ENCODE data around the gene CDK15. TPM values are rescaled to one million over a fixed set of nuclear protein-coding genes. Genes with fewer than 3 reads are reported as not detected.

Gene CDK15
- total RNA-seq, 2 donors from 2014 or later, result 0.52 TPM; not detected in 1

- Histone ChIP-seq H3K4me1 (no peaks in the 10 kb centered on the region), H3K36me3 (replicated peaks in 1 of 2; ENCODE audit: insufficient read depth in 1 of 2, low read depth in 2 of 2) (no peaks in the 10 kb centered on the region), H3K27me3 (no peaks in the 10 kb centered on the region), H3K4me3 (no peak overlapping the region), H3K9me3 (no peaks in the 10 kb centered on the region), H3K27ac (no peak overlapping the region)
- TF ChIP-seq POLR2A (IDR thresholded peaks at IDR 0.05) (no peak), CTCF (IDR thresholded peaks at IDR 0.05) (no peak)
- ATAC-seq (no peak), DNase-seq (no peak)
- 85 to 90% methylated on average over 9 of the region's 9 CpGs for WGBS, 2 donors
- intact Hi-C loops (cut with DNase I), result no loop called here
These were observed 132.4 kb downstream of the CDK15 start for GRCh38 chr2:201938781-201939180.

- no peak overlapping the region for H3K27ac ChIP-seq
- no peak overlapping the region for H3K4me3 ChIP-seq
- TF ChIP-seq POLR2A (IDR thresholded peaks at IDR 0.05), result no peak
- no peak for TF ChIP-seq CTCF (IDR thresholded peaks at IDR 0.05)
- DNase-seq, result no peak
- WGBS, 2 donors, result 54 to 64% methylated on average over 9 of the region's 9 CpGs
- H3K27me3 ChIP-seq, result no peaks in the 10 kb centered on the region
- no peaks in the 10 kb centered on the region for H3K36me3 ChIP-seq (replicated peaks in 1 of 2; ENCODE audit: insufficient read depth in 1 of 2, low read depth in 2 of 2)
- intact Hi-C loops (cut with DNase I), result no loop called here
- no peaks in the 10 kb centered on the region for H3K9me3 ChIP-seq
- no peaks in the 10 kb centered on the region for H3K4me1 ChIP-seq
- no peak for ATAC-seq
These were observed 133.2 kb downstream of the CDK15 start for GRCh38 chr2:201939453-201939941.

GRCh38 chr2:201942531-201942930 is 136.2 kb downstream of the CDK15 start:
- no peaks in the 10 kb centered on the region for H3K27me3 ChIP-seq
- H3K36me3 ChIP-seq (replicated peaks in 1 of 2; ENCODE audit: insufficient read depth in 1 of 2, low read depth in 2 of 2), result no peaks in the 10 kb centered on the region
- DNase-seq (no peak), ATAC-seq (no peak)
- no peak overlapping the region for H3K4me3 ChIP-seq
- no peak for TF ChIP-seq POLR2A (IDR thresholded peaks at IDR 0.05)
- no peak for TF ChIP-seq CTCF (IDR thresholded peaks at IDR 0.05)
- intact Hi-C loops (cut with DNase I), result no loop called here
- H3K4me1 ChIP-seq, result no peaks in the 10 kb centered on the region
- H3K27ac ChIP-seq, result no peak overlapping the region
- no peaks in the 10 kb centered on the region for H3K9me3 ChIP-seq
- WGBS, 2 donors, result 61 to 68% methylated on average over 5 of the region's 5 CpGs

Small RNAs within 50 kb of the gene (small RNA-seq; reads per million reads assigned to genes)
- gene RF00019 (not detected), gene RNU6-440P (not detected), gene UBE2V1P11 (not detected)

Other genes with a start within 250 kb of the CDK15 start
- gene TMEM237, start 163.0 kb upstream of the CDK15 start, total RNA-seq, result 10 to 100 TPM in 1 of 2 donors, 1 to 10 TPM in 1; 9.3 to 10.5 TPM
- not detected for gene MPP4, start 107.9 kb upstream of the CDK15 start, total RNA-seq
- gene ALS2, start 25.6 kb upstream of the CDK15 start, total RNA-seq, result 10 to 100 TPM in 1 of 2 donors, 1 to 10 TPM in 1; 9.9 to 12.2 TPM
- gene FZD7, start 227.3 kb downstream of the CDK15 start, total RNA-seq, result 1 to 10 TPM in 1 of 2 donors, under 1 TPM in 1; 0.66 to 2.9 TPM

Measured in body of pancreas (tissue), 4 donors.